WTC11 (cell line): ENCODE data around the gene CCDC152. TPM values are rescaled to one million over a fixed set of nuclear protein-coding genes. Genes with fewer than 3 reads are reported as not detected.

Source experiments
- ATAC-seq: fragments of 200-7000 bp; cut with Tn5 transposase; 2 replicates; pipeline ENCODE4 v1.10.0; 2021; ENCODE audit warnings: mild to moderate bottlenecking, moderate library complexity
- CTCF ChIA-PET: fragments of 300-600 bp; sonication (Branson Sonifier 250); formaldehyde crosslinking; loops from one replicate; lab custom pipeline; 2021; ENCODE audit warnings: antibody characterized with exemption; lab: Charles Lee
- POLR2A ChIA-PET: fragments of 350-600 bp; sonication (Branson Sonifier 250); formaldehyde crosslinking; loops from one replicate; lab custom pipeline; 2021; ENCODE audit warnings: antibody characterized with exemption; lab: Charles Lee
- DNase-seq: peaks from one replicate; pipeline ENCODE4 v3.0.0; 2021; ENCODE audit warnings: low spot score
- H3K27ac Mint-ChIP-seq: 2 replicates; pipeline ENCODE4 v1.8.0; 2021; ENCODE audit warnings: mixed read lengths
- H3K27me3 Mint-ChIP-seq: 2 replicates; pipeline ENCODE4 v1.8.0; 2021; ENCODE audit warnings: low read depth, mild to moderate bottlenecking, moderate library complexity, mixed read lengths
- H3K36me3 Mint-ChIP-seq: 2 replicates; pipeline ENCODE4 v1.8.0; 2021; ENCODE audit warnings: mixed read lengths
- H3K4me1 Mint-ChIP-seq: 2 replicates; pipeline ENCODE4 v1.8.0; 2022; ENCODE audit warnings: mixed read lengths
- H3K4me3 Mint-ChIP-seq: 2 replicates; pipeline ENCODE4 v1.8.0; 2021; ENCODE audit warnings: mild to moderate bottlenecking, moderate library complexity, mixed read lengths
- H3K9me3 Mint-ChIP-seq: 2 replicates; pipeline ENCODE4 v1.8.0; 2021; ENCODE audit warnings: mixed read lengths
- AFF4 ChIP-seq: sonication (generic); formaldehyde crosslinking; IDR thresholded peaks from 2 replicates; pipeline ENCODE4 v1.8.1; 2023; ENCODE audit warnings: mild to moderate bottlenecking, missing genetic modification reagents, borderline replicate concordance
- ATF2 ChIP-seq: sonication (generic); formaldehyde crosslinking; IDR thresholded peaks from 2 replicates; pipeline ENCODE4 v1.8.1; 2022; ENCODE audit warnings: low read depth, missing genetic modification reagents, borderline replicate concordance
- E2F4 ChIP-seq: sonication (generic); formaldehyde crosslinking; IDR thresholded peaks from 2 replicates; pipeline ENCODE4 v1.8.1; 2022; ENCODE audit warnings: low read depth, mild to moderate bottlenecking, moderate library complexity, missing genetic modification reagents, borderline replicate concordance
- EMX1 ChIP-seq: fragments of 250-450 bp; sonication (Bioruptor Pico); IDR thresholded peaks from 2 replicates; pipeline ENCODE4 v1.8.0; 2021; ENCODE audit warnings: mild to moderate bottlenecking
- ETV6 ChIP-seq: sonication (generic); formaldehyde crosslinking; IDR thresholded peaks from 2 replicates; pipeline ENCODE4 v1.8.1; 2022; ENCODE audit warnings: mild to moderate bottlenecking, missing genetic modification reagents
- FOXJ3 ChIP-seq: sonication (generic); formaldehyde crosslinking; IDR thresholded peaks from 2 replicates; pipeline ENCODE4 v1.9.0; 2021; ENCODE audit warnings: missing genetic modification reagents, mild to moderate bottlenecking, borderline replicate concordance
- FOXK1 ChIP-seq: sonication (generic); formaldehyde crosslinking; IDR thresholded peaks from 2 replicates; pipeline ENCODE4 v1.8.0; 2022; ENCODE audit warnings: mild to moderate bottlenecking, moderate library complexity, missing genetic modification reagents
- GABPB1 ChIP-seq: sonication (generic); formaldehyde crosslinking; IDR thresholded peaks from 2 replicates; pipeline ENCODE4 v1.8.1; 2023; ENCODE audit warnings: mild to moderate bottlenecking, missing genetic modification reagents
- IRF2 ChIP-seq: sonication (generic); formaldehyde crosslinking; IDR thresholded peaks from 2 replicates; pipeline ENCODE4 v1.8.0; 2022; ENCODE audit warnings: low read depth, missing genetic modification reagents, borderline replicate concordance
- NFATC4 ChIP-seq: fragments of 250-450 bp; sonication (Bioruptor Pico); IDR thresholded peaks from 2 replicates; pipeline ENCODE4 v1.9.0; 2021; ENCODE audit warnings: mild to moderate bottlenecking
- NR1H2 ChIP-seq: sonication (generic); formaldehyde crosslinking; IDR thresholded peaks from 2 replicates; pipeline ENCODE4 v1.9.0; 2021; ENCODE audit warnings: mild to moderate bottlenecking, moderate library complexity, missing genetic modification reagents
- PREB ChIP-seq: sonication (generic); formaldehyde crosslinking; IDR thresholded peaks from 2 replicates; pipeline ENCODE4 v1.8.1; 2022; ENCODE audit warnings: mild to moderate bottlenecking, missing genetic modification reagents, moderate library complexity, borderline replicate concordance
- SMAD3 ChIP-seq: sonication (generic); formaldehyde crosslinking; IDR thresholded peaks from 2 replicates; pipeline ENCODE4 v1.8.0; 2022; ENCODE audit warnings: missing genetic modification reagents, mild to moderate bottlenecking, borderline replicate concordance
- SOX15 ChIP-seq: fragments of 250-450 bp; sonication (Bioruptor Pico); IDR thresholded peaks from 2 replicates; pipeline ENCODE4 v1.9.0; 2021; ENCODE audit warnings: mild to moderate bottlenecking
- STAT6 ChIP-seq: sonication (generic); formaldehyde crosslinking; conservative IDR thresholded peaks from 2 replicates; pipeline ENCODE4 v1.8.1; 2023; ENCODE audit warnings: mild to moderate bottlenecking, low read depth, missing genetic modification reagents, moderate library complexity
- TEAD1 ChIP-seq: sonication (generic); formaldehyde crosslinking; IDR thresholded peaks from 2 replicates; pipeline ENCODE4 v1.8.0; 2022; ENCODE audit warnings: mild to moderate bottlenecking, missing genetic modification reagents
- ZBTB21 ChIP-seq: sonication (generic); formaldehyde crosslinking; IDR thresholded peaks from 2 replicates; pipeline ENCODE4 v1.8.1; 2023; ENCODE audit warnings: mild to moderate bottlenecking, missing genetic modification reagents, borderline replicate concordance
- ZNF121 ChIP-seq: sonication (generic); formaldehyde crosslinking; IDR thresholded peaks from 2 replicates; pipeline ENCODE4 v1.8.0; 2023; ENCODE audit warnings: missing genetic modification reagents
- ZNF425 ChIP-seq: fragments of 250-450 bp; sonication (Bioruptor Pico); conservative IDR thresholded peaks from 2 replicates; pipeline ENCODE4 v1.9.0; 2021; ENCODE audit warnings: mild to moderate bottlenecking
- total RNA-seq: library from RNA; stranded (reverse); gene quantifications from 3 replicates; pipeline ENCODE4 v1.2.3, GENCODE V29; 2021

The CCDC152 gene
- total RNA-seq, 1 experiment from 2014 or later, result 15.1 TPM

GRCh38 chr5:42836070-42836769 is 79.6 kb downstream of the CCDC152 start:
- Mint-ChIP-seq H3K27me3 (no peaks in the 10 kb centered on the region), H3K27ac (no peak overlapping the region), H3K9me3 (peaks cover 25% of the 10 kb centered on the region), H3K36me3 (no peaks in the 10 kb centered on the region), H3K4me1 (no peaks in the 10 kb centered on the region), H3K4me3 (no peak overlapping the region)
- TF ChIP-seq IRF2 (CRISPR knock-in tag) (no peak), ZNF121 (CRISPR knock-in tag) (no peak), SMAD3 (CRISPR knock-in tag) (no peak), NFATC4 (CRISPR knock-in tag) (no peak), TEAD1 (no peak), ZBTB21 (no peak), PREB (no peak), FOXJ3 (no peak), AFF4 (CRISPR knock-in tag) (no peak), FOXK1 (CRISPR knock-in tag) (no peak), GABPB1 (CRISPR knock-in tag) (no peak), EMX1 (no peak), E2F4 (CRISPR knock-in tag) (no peak), ZNF425 (CRISPR knock-in tag) (no peak), NR1H2 (CRISPR knock-in tag) (no peak), SOX15 (no peak), STAT6 (CRISPR knock-in tag) (no peak), ETV6 (no peak), ATF2 (no peak)
- POLR2A ChIA-PET, result no interaction called here
- DNase-seq (no peak), ATAC-seq (no peak)
- CTCF ChIA-PET, result interaction anchor here (1.3 kb wide), 1 partner anchor 73 kb away, joined by 3 read pairs; no protein-coding TSS in a partner anchor
